Mammary epithelial cell (primary cell): ENCODE results near the gene CTIF.

Experiments used
- CTCF ChIP-seq, 2 donors: IDR thresholded peaks in 1 of 2; conservative IDR thresholded peaks in 1 of 2; 2 replicates each; pipeline ENCODE4 v1.5.1; 2011 to 2012; ENCODE audit warnings: inconsistent platforms in 2 of 2, low read length in 2 of 2, mild to moderate bottlenecking in 2 of 2, control low read depth in 1 of 2, low read depth in 1 of 2; ENCODE audit not compliant: insufficient read depth in 1 of 2; ENCODE audit errors: extremely low read depth in 1 of 2
- EZH2 ChIP-seq: IDR thresholded peaks from 2 replicates; pipeline ENCODE4 v1.6.1; 2012; ENCODE audit warnings: low read length, inconsistent platforms, borderline replicate concordance

- peak; percentile 95 to 96 for TF ChIP-seq CTCF (conservative IDR thresholded peaks at IDR 0.05 in 1 of 2, IDR thresholded peaks at IDR 0.05 in 1 of 2; ENCODE audit: extremely low read depth in 1 of 2, insufficient read depth in 1 of 2, low read depth in 1 of 2, low read length in 2 of 2)
- TF ChIP-seq EZH2, result no peak
These were observed 136.5 kb downstream of the CTIF start for GRCh38 chr18:48675352-48675761.
